Measurements from ENCODE around the gene ACAP3.
"Not testable (repeated sequence)": the region's sequence is repeated elsewhere in the genome, so short reads cannot be mapped to it uniquely, and the experiment has no call there.

ACAP3 gene

GRCh38 chr1:1260843-1261560, 46.7 kb downstream of the ACAP3 start:
- DNase-seq: no peak

GRCh38 chr1:1259951-1260600, 47.7 kb downstream of the ACAP3 start:
- DNase-seq: no peak

GRCh38 chr1:1259540-1259939, 48.2 kb downstream of the ACAP3 start:
- DNase-seq: no peak

- DNase-seq: no peak
Measured at GRCh38 chr1:1259119-1259488, 48.6 kb downstream of the ACAP3 start.

- no peak for DNase-seq
Measured at GRCh38 chr1:1256956-1257871, 50.5 kb downstream of the ACAP3 start.

GRCh38 chr1:1255611-1256010, 52.1 kb downstream of the ACAP3 start:
- DNase-seq: no peak

GRCh38 chr1:1255078-1255477, 52.7 kb downstream of the ACAP3 start:
- no peak for DNase-seq

- DNase-seq: no peak
Measured at GRCh38 chr1:1254667-1254998, 53.1 kb downstream of the ACAP3 start.

- no peak for DNase-seq
Measured at GRCh38 chr1:1253972-1254666, 53.6 kb downstream of the ACAP3 start.

GRCh38 chr1:1253314-1253713, 54.4 kb downstream of the ACAP3 start:
- no peak for DNase-seq

- no peak for DNase-seq
Measured at GRCh38 chr1:1250786-1251284, 56.9 kb downstream of the ACAP3 start.

- not testable (repeated sequence) for DNase-seq
Measured at GRCh38 chr1:1248009-1248913, 59.5 kb downstream of the ACAP3 start.

- no peak for DNase-seq
Measured at GRCh38 chr1:1247341-1247913, 60.3 kb downstream of the ACAP3 start.

GRCh38 chr1:1246577-1247340, 61.0 kb downstream of the ACAP3 start, which contains the start of gene C1QTNF12:
Gene C1QTNF12 (minus strand): TSS chr1:1246722. CDS start chr1:1246690, 32 bp downstream.
- DNase-seq: no peak

GRCh38 chr1:1245817-1246576, 61.7 kb downstream of the ACAP3 start:
- DNase-seq: no peak

- no peak for DNase-seq
Measured at GRCh38 chr1:1245178-1245816, 62.4 kb downstream of the ACAP3 start.

- DNase-seq: no peak
Measured at GRCh38 chr1:1244192-1244811, 63.4 kb downstream of the ACAP3 start.

- DNase-seq: no peak
Measured at GRCh38 chr1:1243807-1244191, 63.9 kb downstream of the ACAP3 start.

- no peak for DNase-seq
Measured at GRCh38 chr1:1243266-1243660, 64.5 kb downstream of the ACAP3 start.
